ENCODE results near the gene ZNF195.
"Not testable (repeated sequence)": the region's sequence is repeated elsewhere in the genome, so short reads cannot be mapped to it uniquely, and the experiment has no call there.

The ZNF195 gene

DNA sequence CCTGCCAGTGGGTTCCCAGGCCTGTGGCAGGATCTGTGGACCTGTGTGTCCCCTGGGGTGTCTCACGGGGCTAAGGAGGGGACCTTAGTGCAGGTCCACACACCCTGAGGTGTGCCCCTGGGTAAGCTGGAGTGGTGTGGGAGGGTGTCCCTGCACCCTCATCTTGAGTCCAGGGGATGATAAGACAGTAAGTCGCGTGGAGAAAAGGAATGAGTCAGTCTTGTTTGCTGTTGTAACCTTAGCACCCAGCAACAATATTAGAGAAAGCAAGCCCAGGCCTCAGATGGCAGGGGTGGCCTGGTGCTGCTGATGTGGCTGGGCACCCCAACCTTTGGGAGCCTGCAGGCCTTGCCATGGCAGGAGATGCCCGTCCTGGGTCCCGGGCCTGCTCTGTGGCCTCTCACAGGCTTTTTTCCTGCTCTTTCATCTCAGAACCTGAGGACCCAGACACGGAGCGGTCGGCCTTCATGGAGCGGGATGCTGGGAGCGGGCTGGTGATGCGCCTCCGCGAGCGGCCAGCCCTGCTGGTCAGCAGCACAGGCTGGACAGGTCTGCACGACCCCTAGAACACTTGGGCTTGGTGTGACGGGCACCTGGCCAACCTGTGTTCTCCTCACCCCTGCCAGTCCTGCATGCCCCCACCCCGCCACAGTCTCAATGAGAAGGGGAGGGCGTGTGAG lies 23.4 kb upstream of the ZNF195 start:
- DNase-seq (ENCODE audit: low spot score), result not testable (repeated sequence)

- not testable (repeated sequence) for DNase-seq (ENCODE audit: low spot score)
Observed at GRCh38 chr11:3401052-3401451, 22.1 kb upstream of the ZNF195 start.

- DNase-seq (ENCODE audit: low spot score), result not testable (repeated sequence)
Observed at GRCh38 chr11:3398509-3398908, 19.6 kb upstream of the ZNF195 start.

DNA sequence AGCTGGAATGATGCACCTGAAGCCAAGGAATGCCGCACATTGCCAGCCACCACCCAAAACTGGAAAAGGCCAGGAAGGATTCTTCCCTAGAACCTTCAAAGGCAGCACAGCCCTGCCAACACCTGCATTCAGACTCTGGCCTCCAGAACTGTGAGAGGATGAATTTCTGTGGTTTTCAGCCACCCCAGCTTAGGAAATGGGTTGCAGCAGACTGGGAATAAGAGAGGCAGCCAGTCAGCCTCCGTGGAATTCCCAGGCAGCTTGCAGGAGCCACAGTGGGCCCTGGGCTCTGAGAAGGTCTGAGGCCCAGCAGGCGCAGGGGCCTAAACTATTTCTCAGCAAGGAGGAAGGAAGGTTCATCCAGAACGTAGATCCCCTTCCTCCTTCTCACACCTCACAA lies 19.2 kb upstream of the ZNF195 start:
- DNase-seq (ENCODE audit: low spot score), result not testable (repeated sequence)

- not testable (repeated sequence) for DNase-seq (ENCODE audit: low spot score)
Observed at GRCh38 chr11:3397210-3397609, 18.3 kb upstream of the ZNF195 start.

GRCh38 chr11:3395468-3395867 lies 16.5 kb upstream of the ZNF195 start:
- not testable (repeated sequence) for DNase-seq (ENCODE audit: low spot score)

GRCh38 chr11:3394956-3395355 lies 16.0 kb upstream of the ZNF195 start:
- not testable (repeated sequence) for DNase-seq (ENCODE audit: low spot score)

DNA sequence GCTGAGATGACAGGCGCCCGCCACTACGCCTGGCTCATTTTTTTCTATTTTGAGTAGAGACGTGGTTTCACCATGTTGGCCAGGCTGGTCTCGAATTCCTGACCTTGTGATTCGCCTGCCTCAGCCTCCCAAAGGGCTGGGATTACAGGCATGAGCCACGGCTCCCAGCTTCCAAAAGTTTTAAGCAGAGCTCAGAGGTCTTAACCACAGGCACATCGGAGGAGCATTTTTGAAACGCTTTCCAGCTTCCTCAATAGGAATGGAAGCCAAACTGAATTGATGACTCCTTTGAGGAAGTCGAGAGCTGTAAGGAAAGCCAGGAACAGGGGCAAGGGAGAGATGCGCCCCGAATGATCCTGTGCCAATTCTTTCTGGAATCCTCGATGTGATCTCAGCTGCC lies 14.5 kb upstream of the ZNF195 start:
- not testable (repeated sequence) for DNase-seq (ENCODE audit: low spot score)

- no peak for DNase-seq (ENCODE audit: low spot score)
Observed at GRCh38 chr11:3382613-3383285, 3.8 kb upstream of the ZNF195 start.

- no peak for DNase-seq (ENCODE audit: low spot score)
Observed at GRCh38 chr11:3381794-3382193, 2.8 kb upstream of the ZNF195 start.

- DNase-seq (ENCODE audit: low spot score), result no peak
Observed at GRCh38 chr11:3380706-3381545, 2.0 kb upstream of the ZNF195 start.

DNA sequence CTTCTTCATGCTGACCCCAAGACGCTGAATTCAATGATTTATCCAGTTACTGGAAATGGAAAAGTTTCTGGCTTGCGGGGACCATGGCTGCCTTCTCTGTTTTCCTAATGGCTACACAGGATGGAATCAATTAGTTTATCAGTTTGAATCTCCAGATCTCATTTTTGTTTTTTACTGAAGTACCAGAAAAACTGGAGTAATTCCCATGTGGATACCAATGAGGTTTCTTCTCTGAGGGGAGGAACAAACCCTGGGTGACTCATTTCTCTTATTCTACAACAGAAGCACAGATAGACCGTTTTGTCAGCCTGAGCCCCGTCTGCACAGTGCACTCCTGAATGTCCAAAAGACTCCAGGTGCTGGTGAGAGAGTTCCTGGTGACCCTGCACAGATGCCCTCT lies 3.4 kb downstream of the ZNF195 start:
- no peak for DNase-seq (ENCODE audit: low spot score)

- no peak for DNase-seq (ENCODE audit: low spot score)
Observed at GRCh38 chr11:3370311-3370870, 8.6 kb downstream of the ZNF195 start.

GRCh38 chr11:3369366-3369765 lies 9.6 kb downstream of the ZNF195 start:
- no peak for DNase-seq (ENCODE audit: low spot score)

GRCh38 chr11:3368199-3368598 lies 10.7 kb downstream of the ZNF195 start:
- DNase-seq (ENCODE audit: low spot score), result no peak

GRCh38 chr11:3367221-3367620 lies 11.7 kb downstream of the ZNF195 start:
- DNase-seq (ENCODE audit: low spot score), result no peak

- no peak for DNase-seq (ENCODE audit: low spot score)
Observed at GRCh38 chr11:3359092-3359824, 19.7 kb downstream of the ZNF195 start.

DNA sequence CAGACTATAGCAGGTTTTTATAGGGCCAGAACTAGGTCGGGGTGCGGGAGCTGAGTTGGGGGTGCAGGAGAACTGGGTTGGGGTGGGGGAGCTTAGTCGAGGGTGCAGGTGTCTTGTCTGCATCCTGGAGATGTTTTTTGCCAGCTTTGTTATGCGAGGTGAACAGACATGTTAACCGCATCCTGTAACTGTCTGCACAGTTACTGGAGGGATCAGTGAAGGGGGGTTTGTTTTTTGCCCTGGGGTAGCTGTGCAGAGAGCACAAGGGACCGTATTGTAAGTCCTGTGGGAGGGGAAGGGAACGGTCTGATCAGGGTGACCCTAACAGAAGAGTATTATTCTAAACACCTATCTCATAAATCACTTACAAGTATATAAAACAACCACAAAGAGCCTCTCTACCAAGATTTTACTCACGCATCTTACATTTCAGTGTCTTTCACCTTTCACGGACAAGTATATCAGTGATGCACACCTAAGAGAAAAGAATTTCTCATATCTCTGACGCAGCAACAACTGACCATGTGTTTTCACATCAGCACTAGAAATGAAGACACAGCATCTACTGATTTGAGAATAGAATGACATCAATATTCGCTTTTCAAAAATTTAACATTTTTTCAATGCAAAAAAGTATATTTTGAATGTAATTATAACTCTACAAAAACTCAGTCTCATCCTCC lies 20.8 kb downstream of the ZNF195 start:
- DNase-seq (ENCODE audit: low spot score), result no peak

DNA sequence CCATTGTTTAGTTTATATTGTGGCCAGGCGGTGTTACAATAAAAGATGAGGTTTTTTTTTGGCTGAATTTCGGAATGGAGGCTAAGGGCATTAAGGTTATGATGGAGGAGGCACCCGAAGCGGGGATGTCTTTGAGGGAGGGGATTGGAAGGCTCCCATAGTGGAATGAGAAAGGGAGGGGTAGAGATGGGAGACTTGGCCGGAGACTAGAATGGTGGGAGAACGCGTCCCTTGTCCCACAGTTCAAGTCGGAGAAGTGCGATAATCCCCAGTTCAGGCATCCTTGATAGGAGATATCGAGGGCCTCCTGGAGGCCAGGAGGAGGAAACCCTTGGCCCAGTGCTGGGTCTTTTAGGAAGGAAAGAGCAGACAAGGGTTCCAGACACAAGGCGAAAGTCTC lies 21.6 kb downstream of the ZNF195 start:
- no peak for DNase-seq (ENCODE audit: low spot score)

- DNase-seq (ENCODE audit: low spot score), result no peak
Observed at GRCh38 chr11:3356858-3357257, 22.1 kb downstream of the ZNF195 start.

DNA sequence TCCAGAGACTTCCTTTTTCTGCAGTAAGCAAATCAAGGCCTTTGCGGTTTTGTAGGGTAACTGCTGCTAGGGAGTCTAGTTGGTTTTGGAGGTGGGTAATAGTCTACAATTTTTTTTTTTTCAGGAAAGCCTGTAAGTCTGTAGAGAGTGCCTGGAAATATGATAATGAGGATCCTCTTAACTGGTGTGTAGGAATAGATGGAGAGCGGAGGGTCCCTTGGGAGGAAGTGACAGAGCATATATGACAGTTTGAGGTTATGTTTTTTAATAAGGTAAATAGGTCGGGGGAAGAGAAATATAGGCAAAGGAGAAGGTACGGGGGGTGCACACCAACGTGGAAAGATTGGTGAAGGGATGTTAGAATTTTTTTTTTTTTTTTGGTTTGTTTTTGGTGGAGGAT lies 25.9 kb downstream of the ZNF195 start:
- no peak for DNase-seq (ENCODE audit: low spot score)

All from HuH-7.5 (cell line).